Skeletal muscle satellite cell (primary cell): ENCODE results near the gene ENAH.

Experiments
- H3K27me3 ChIP-seq: 2 replicates; pipeline ENCODE4 v1.7.0; 2013; ENCODE audit warnings: low read length; ENCODE audit not compliant: control insufficient read depth, insufficient read depth
- H3K36me3 ChIP-seq: 2 replicates; pipeline ENCODE4 v1.7.0; 2013; ENCODE audit warnings: mild to moderate bottlenecking, control low read depth, low read length; ENCODE audit not compliant: insufficient read depth
- H3K4me1 ChIP-seq: 2 replicates; pipeline ENCODE4 v1.7.0; 2013; ENCODE audit warnings: low read length; ENCODE audit not compliant: control insufficient read depth, insufficient read depth
- H3K4me2 ChIP-seq: 2 replicates; pipeline ENCODE4 v1.7.0; 2013; ENCODE audit warnings: mild to moderate bottlenecking, low read length
- H3K4me3 ChIP-seq: 2 replicates; pipeline ENCODE4 v1.7.0; 2013; ENCODE audit warnings: low read length
- H3K9ac ChIP-seq: 2 replicates; pipeline ENCODE4 v1.7.0; 2013; ENCODE audit warnings: mild to moderate bottlenecking, low read depth, low read length, moderate library complexity
- H3K9me3 ChIP-seq: replicated peaks from 2 replicates; pipeline ENCODE4 v1.7.0; 2013; ENCODE audit warnings: mild to moderate bottlenecking, control low read depth, low read length

The ENAH gene

DNA sequence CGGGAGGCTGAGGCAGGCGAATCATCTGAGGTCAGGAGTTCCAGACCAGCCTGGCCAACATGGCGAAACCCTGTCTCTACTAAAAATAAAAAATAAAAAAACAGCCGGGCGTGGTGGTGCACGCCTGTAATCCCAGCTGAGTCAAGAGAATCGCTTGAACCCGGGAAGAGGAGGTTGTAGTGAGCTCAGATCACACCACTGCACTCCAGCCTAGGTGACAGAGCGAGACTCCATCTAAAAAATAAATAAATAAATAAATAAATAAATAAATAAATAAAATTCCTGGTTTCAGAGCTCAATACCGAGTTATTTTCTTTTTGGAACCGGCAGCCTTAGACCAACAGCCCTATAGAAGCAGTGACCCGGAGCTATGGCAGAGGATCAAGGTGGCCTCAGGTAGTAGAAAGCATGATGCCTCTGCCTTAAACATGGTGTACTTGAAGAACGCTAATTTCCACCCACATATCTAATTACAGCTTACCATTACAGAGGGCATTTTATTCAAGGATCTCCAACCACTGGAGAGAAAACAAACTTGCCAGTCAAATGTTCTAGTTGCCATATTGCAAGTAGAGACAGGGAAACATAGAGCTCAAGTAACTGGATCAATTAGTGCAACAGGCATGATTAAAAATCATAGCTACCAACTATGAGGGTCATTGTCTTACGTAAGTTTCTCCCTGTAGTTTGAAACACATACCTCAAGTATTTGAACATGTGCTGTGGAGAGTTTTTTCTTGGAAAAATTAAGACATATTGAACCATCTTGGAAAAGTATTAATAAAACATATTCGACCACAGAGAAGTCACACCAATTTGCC, 2.0 kb upstream of the ENAH start:
- Histone ChIP-seq H3K4me3 (peak overlapping the region; percentile 60), H3K9me3 (no peaks in the 10 kb centered on the region), H3K4me2 (peak overlapping the region; percentile 81), H3K36me3 (peaks cover 4% of the 10 kb centered on the region), H3K4me1 (peaks cover 46% of the 10 kb centered on the region), H3K9ac (peak overlapping the region; percentile 90), H3K27me3 (no peaks in the 10 kb centered on the region)

GRCh38 chr1:225654277-225654597, 1.3 kb upstream of the ENAH start:
- peak overlapping the region; percentile 81 for H3K4me2 ChIP-seq
- H3K9ac ChIP-seq: peak overlapping the region; percentile 90

GRCh38 chr1:225653463-225654276, 747 bp upstream of the ENAH start:
- peaks cover 5% of the 10 kb centered on the region for H3K36me3 ChIP-seq
- peak overlapping the region; percentile 81 for H3K4me2 ChIP-seq
- no peaks in the 10 kb centered on the region for H3K27me3 ChIP-seq
- peak overlapping the region; percentile 86 for H3K4me3 ChIP-seq
- H3K9ac ChIP-seq: peak overlapping the region; percentile 90
- no peaks in the 10 kb centered on the region for H3K9me3 ChIP-seq
- peaks cover 56% of the 10 kb centered on the region for H3K4me1 ChIP-seq

More at GRCh38 chr1:225654277-225654597, 1.3 kb upstream of the ENAH start:
- no peaks in the 10 kb centered on the region for H3K27me3 ChIP-seq
- H3K4me3 ChIP-seq: peak overlapping the region; percentile 86
- peaks cover 5% of the 10 kb centered on the region for H3K36me3 ChIP-seq
- H3K4me1 ChIP-seq: peaks cover 51% of the 10 kb centered on the region
- no peaks in the 10 kb centered on the region for H3K9me3 ChIP-seq

- Histone ChIP-seq H3K9me3 (no peaks in the 10 kb centered on the region), H3K4me1 (peaks cover 46% of the 10 kb centered on the region), H3K36me3 (peaks cover 5% of the 10 kb centered on the region), H3K9ac (peak overlapping the region; percentile 90), H3K27me3 (no peaks in the 10 kb centered on the region), H3K4me2 (peak overlapping the region; percentile 76), H3K4me3 (peak overlapping the region; percentile 86)
These were observed 823 bp downstream of the ENAH start for GRCh38 chr1:225651872-225652728.

- H3K27me3 ChIP-seq: no peaks in the 10 kb centered on the region
- peak overlapping the region; percentile 86 for H3K4me3 ChIP-seq
- H3K4me1 ChIP-seq: peaks cover 39% of the 10 kb centered on the region
- H3K4me2 ChIP-seq: peak overlapping the region; percentile 76
- H3K9me3 ChIP-seq: no peaks in the 10 kb centered on the region
- H3K9ac ChIP-seq: peak overlapping the region; percentile 90
- peaks cover 5% of the 10 kb centered on the region for H3K36me3 ChIP-seq
These were observed 1.5 kb downstream of the ENAH start for GRCh38 chr1:225651376-225651871.

DNA sequence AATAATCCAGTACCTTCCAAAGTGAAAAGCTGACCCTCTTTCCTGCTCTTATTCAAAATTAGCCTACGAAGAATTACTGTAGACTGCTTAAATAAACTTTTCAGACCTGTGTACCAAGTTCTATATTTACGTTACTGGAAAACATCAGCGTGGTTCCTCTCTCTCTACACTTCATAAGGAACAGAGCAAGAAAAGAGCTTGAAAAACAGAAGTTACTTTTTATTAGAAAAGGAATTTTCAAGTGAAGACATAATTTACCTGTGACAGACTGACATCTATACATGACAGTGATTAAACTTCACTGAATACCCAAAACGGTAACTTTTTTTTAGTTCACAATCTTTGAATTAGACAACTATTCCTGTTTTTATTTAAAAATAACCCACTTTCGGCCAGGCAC, 2.7 kb downstream of the ENAH start:
- Histone ChIP-seq H3K9ac (peak overlapping the region; percentile 90), H3K27me3 (no peaks in the 10 kb centered on the region), H3K4me3 (peak overlapping the region; percentile 86)

GRCh38 chr1:225645194-225645895, 7.6 kb downstream of the ENAH start:
- Histone ChIP-seq H3K4me1 (peaks cover 18% of the 10 kb centered on the region), H3K9ac (no peak overlapping the region), H3K27me3 (no peaks in the 10 kb centered on the region), H3K36me3 (peaks cover 31% of the 10 kb centered on the region), H3K4me2 (no peak overlapping the region), H3K4me3 (no peak overlapping the region), H3K9me3 (no peaks in the 10 kb centered on the region)

More for the DNA sequence above, 2.7 kb downstream of the ENAH start:
- Histone ChIP-seq H3K36me3 (peaks cover 10% of the 10 kb centered on the region), H3K9me3 (no peaks in the 10 kb centered on the region), H3K4me2 (peak overlapping the region; percentile 76), H3K4me1 (peaks cover 29% of the 10 kb centered on the region)

GRCh38 chr1:225644666-225645065, 8.3 kb downstream of the ENAH start:
- peaks cover 15% of the 10 kb centered on the region for H3K4me1 ChIP-seq
- H3K9ac ChIP-seq: no peak overlapping the region
- H3K36me3 ChIP-seq: peaks cover 31% of the 10 kb centered on the region
- no peaks in the 10 kb centered on the region for H3K9me3 ChIP-seq
- H3K4me2 ChIP-seq: no peak overlapping the region
- H3K27me3 ChIP-seq: no peaks in the 10 kb centered on the region
- no peak overlapping the region for H3K4me3 ChIP-seq

- Histone ChIP-seq H3K4me3 (no peak overlapping the region), H3K27me3 (no peaks in the 10 kb centered on the region), H3K9me3 (no peaks in the 10 kb centered on the region), H3K9ac (no peak overlapping the region), H3K36me3 (peaks cover 47% of the 10 kb centered on the region), H3K4me1 (no peaks in the 10 kb centered on the region), H3K4me2 (no peak overlapping the region)
These were observed 10.7 kb downstream of the ENAH start for GRCh38 chr1:225642177-225642576.

GRCh38 chr1:225638853-225639252, 14.1 kb downstream of the ENAH start:
- Histone ChIP-seq H3K4me1 (no peaks in the 10 kb centered on the region), H3K27me3 (no peaks in the 10 kb centered on the region), H3K9ac (no peak overlapping the region)

More at GRCh38 chr1:225638853-225639252, 14.1 kb downstream of the ENAH start:
- no peaks in the 10 kb centered on the region for H3K9me3 ChIP-seq
- H3K4me2 ChIP-seq: no peak overlapping the region
- H3K4me3 ChIP-seq: no peak overlapping the region
- peaks cover 48% of the 10 kb centered on the region for H3K36me3 ChIP-seq
